Measurements from ENCODE around the gene TEX19. TPM values are rescaled to one million over a fixed set of nuclear protein-coding genes. Genes with fewer than 3 reads are reported as not detected.
A peak's percentile ranks its signal among the peaks of the same experiment; 100 is the strongest.

The TEX19 gene
- total RNA-seq, 2 experiments from 2014 or later, result 2.0 to 3.4 TPM

- Histone ChIP-seq H3K4me2 (ENCODE audit: low read length) (peak overlapping the region; percentile 24; the same call in 1 of the 2 replicates), H3K4me3 (ENCODE audit: low read depth, low read length, poor library complexity, severe bottlenecking) (no peak overlapping the region), H3K36me3 (ENCODE audit: insufficient read depth, low read length) (no peaks in the 10 kb centered on the region), H2AFZ (ENCODE audit: low read length) (peak overlapping the region; percentile 44), H3K9me2 (ENCODE audit: insufficient read depth, low read length) (no peaks in the 10 kb centered on the region), H3K27ac (ENCODE audit: low read depth, low read length, poor library complexity, severe bottlenecking) (peak overlapping the region; percentile 19), H4K20me1 (ENCODE audit: insufficient read depth, low read length) (no peaks in the 10 kb centered on the region), H3K9me3 (ENCODE audit: low read length) (no peaks in the 10 kb centered on the region), H3K79me2 (ENCODE audit: insufficient read depth, low read depth, low read length) (no peaks in the 10 kb centered on the region), H3K4me1 (ENCODE audit: insufficient read depth, low read length, poor library complexity, severe bottlenecking) (peaks cover 59% of the 10 kb centered on the region)
- intact Hi-C loops (cut with micrococcal nuclease; ENCODE audit: unreplicated experiment), result no loop called here
- ChIA-PET CTCF (ENCODE audit: unreplicated experiment) (interaction anchor here (1.0 to 1.3 kb wide), 2 partner anchors 9 to 15 kb away, joined by 3 to 6 read pairs; no protein-coding TSS in a partner anchor), POLR2A (interaction anchor here (0.7 to 1.9 kb wide), 6 partner anchors 10 to 171 kb away, joined by 3 to 8 read pairs (median 4); partner anchors contain the start of gene OGFOD3)
- DNase-seq (ENCODE audit: low spot score), result no peak
- BruUV-seq (replicated peaks), result no TSS peak
- TF ChIP-seq EZH2phosphoT487 (IDR thresholded peaks at IDR 0.05; ENCODE audit: borderline replicate concordance, low read depth, low read length) (no peak), CTCF (conservative IDR thresholded peaks at IDR 0.05; ENCODE audit: low read length) (no peak)
Observed at GRCh38 chr17:82365606-82366295, 6.7 kb downstream of the TEX19 start.

GRCh38 chr17:82366749-82367148 lies 7.7 kb downstream of the TEX19 start:
- peak overlapping the region; percentile 48 for H3K4me2 ChIP-seq (ENCODE audit: low read length)
- no peaks in the 10 kb centered on the region for H3K9me3 ChIP-seq (ENCODE audit: low read length)
- no peaks in the 10 kb centered on the region for H3K36me3 ChIP-seq (ENCODE audit: insufficient read depth, low read length)
- no peak overlapping the region for H2AFZ ChIP-seq (ENCODE audit: low read length)
- no peaks in the 10 kb centered on the region for H3K79me2 ChIP-seq (ENCODE audit: insufficient read depth, low read depth, low read length)
- intact Hi-C loops (cut with micrococcal nuclease; ENCODE audit: unreplicated experiment), result no loop called here
- H4K20me1 ChIP-seq (ENCODE audit: insufficient read depth, low read length), result no peaks in the 10 kb centered on the region
- no peaks in the 10 kb centered on the region for H3K9me2 ChIP-seq (ENCODE audit: insufficient read depth, low read length)
- POLR2A ChIA-PET, result interaction anchor here (0.6 to 1.9 kb wide), 8 partner anchors 9 to 398 kb away, joined by 3 to 8 read pairs (median 5); partner anchors contain the start of gene OGFOD3
- no peak for DNase-seq (ENCODE audit: low spot score)
- no peak for TF ChIP-seq EZH2phosphoT487 (IDR thresholded peaks at IDR 0.05; ENCODE audit: borderline replicate concordance, low read depth, low read length)
- no peak for TF ChIP-seq CTCF (conservative IDR thresholded peaks at IDR 0.05; ENCODE audit: low read length)
- CTCF ChIA-PET (ENCODE audit: unreplicated experiment), result interaction anchor here (1.0 to 1.3 kb wide), 2 partner anchors 10 to 16 kb away, joined by 3 to 6 read pairs; no protein-coding TSS in a partner anchor
- H3K27ac ChIP-seq (ENCODE audit: low read depth, low read length, poor library complexity, severe bottlenecking), result peak overlapping the region; percentile 1
- H3K4me3 ChIP-seq (ENCODE audit: low read depth, low read length, poor library complexity, severe bottlenecking), result peak overlapping the region; percentile 59
- BruUV-seq (replicated peaks), result no TSS peak
- H3K4me1 ChIP-seq (ENCODE audit: insufficient read depth, low read length, poor library complexity, severe bottlenecking), result peaks cover 65% of the 10 kb centered on the region

All from OCI-LY7 (cell line).